ENCODE results near the gene NFATC2. TPM values are rescaled to one million over a fixed set of nuclear protein-coding genes. Genes with fewer than 3 reads are reported as not detected.
A peak's percentile ranks its signal among the peaks of the same experiment; 100 is the strongest.
"Not testable (repeated sequence)": the region's sequence is repeated elsewhere in the genome, so short reads cannot be mapped to it uniquely, and the experiment has no call there.

Gene NFATC2
- total and polyA plus RNA-seq, 12 donors: 0.43 to 5.7 (median 3.3) TPM

- TF ChIP-seq CTCF (IDR thresholded peaks at IDR 0.05): no peak
- H3K27me3 ChIP-seq: no peaks in the 10 kb centered on the region
- no peak for ATAC-seq
- H3K9me3 ChIP-seq: no peaks in the 10 kb centered on the region
- intact Hi-C loops (cut with DNase I): loop anchor here in 1 of 10 donors (5.0 kb wide), 1 partner anchor 74 kb away; no protein-coding TSS in a partner anchor
- H3K4me3 ChIP-seq: no peak overlapping the region
- DNase-seq: no peak
- H3K27ac ChIP-seq: peak overlapping the region in 2 of 10 donors; percentile 21 to 50
- WGBS, 2 donors: 81 to 85% methylated on average over 8 of the region's 8 CpGs
- peaks cover 0 to 16% (median 13%) of the 10 kb centered on the region in 9 donors for H3K4me1 ChIP-seq
- peaks cover 0 to 11% (median 0%) of the 10 kb centered on the region in 9 donors for H3K36me3 ChIP-seq
These were observed 79.0 kb downstream of the NFATC2 start for GRCh38 chr20:51463560-51463959.

- H3K27ac ChIP-seq: peak overlapping the region in 5 of 10 donors; percentile 17 to 50 (median 25)
- intact Hi-C loops (cut with DNase I): loop anchor here in 1 of 10 donors (5.0 kb wide), 1 partner anchor 75 kb away; no protein-coding TSS in a partner anchor
- WGBS, 2 donors: 50 to 53% methylated on average over 12 of the region's 12 CpGs
These were observed 79.8 kb downstream of the NFATC2 start for GRCh38 chr20:51462566-51463276.

GRCh38 chr20:51461846-51462245 lies 80.7 kb downstream of the NFATC2 start:
- peaks cover 0 to 25% (median 18%) of the 10 kb centered on the region in 9 donors for H3K4me1 ChIP-seq
- H3K27ac ChIP-seq, DNase-seq, H3K4me3 ChIP-seq, H3K9me3 ChIP-seq, H3K27me3 ChIP-seq, ATAC-seq: not testable (repeated sequence)
- 95 to 96% methylated on average over 5 of the region's 5 CpGs for WGBS, 2 donors
- H3K36me3 ChIP-seq: peaks cover 0 to 11% (median 0%) of the 10 kb centered on the region in 9 donors
- intact Hi-C loops (cut with DNase I): loop anchor here in 1 of 10 donors (5.0 kb wide), 1 partner anchor 75 kb away; no protein-coding TSS in a partner anchor

More at GRCh38 chr20:51462566-51463276, 79.8 kb downstream of the NFATC2 start:
- no peaks in the 10 kb centered on the region for H3K27me3 ChIP-seq
- H3K4me1 ChIP-seq: peaks cover 0 to 16% (median 13%) of the 10 kb centered on the region in 9 donors
- no peak for TF ChIP-seq CTCF (IDR thresholded peaks at IDR 0.05)
- ATAC-seq: peak; percentile 88 to 98 (median 92)
- peak; percentile 84 to 85 for DNase-seq
- H3K4me3 ChIP-seq: no peak overlapping the region
- peaks cover 0 to 11% (median 0%) of the 10 kb centered on the region in 9 donors for H3K36me3 ChIP-seq
- no peaks in the 10 kb centered on the region for H3K9me3 ChIP-seq

- peaks cover 0 to 8% (median 0%) of the 10 kb centered on the region in 9 donors for H3K36me3 ChIP-seq
- H3K4me3 ChIP-seq: no peak overlapping the region
- H3K27ac ChIP-seq: no peak overlapping the region
- DNase-seq (no peak), ATAC-seq (no peak)
- WGBS, 2 donors: 97 to 98% methylated on average over 8 of the region's 8 CpGs
- no peaks in the 10 kb centered on the region for H3K9me3 ChIP-seq
- TF ChIP-seq CTCF (IDR thresholded peaks at IDR 0.05): no peak
- intact Hi-C loops (cut with DNase I): loop anchor here in 1 of 10 donors (5.0 kb wide), 1 partner anchor 76 kb away; no protein-coding TSS in a partner anchor
- H3K27me3 ChIP-seq: no peaks in the 10 kb centered on the region
- H3K4me1 ChIP-seq: peaks cover under 1 to 30% (median 21%) of the 10 kb centered on the region in 9 donors
These were observed 81.2 kb downstream of the NFATC2 start for GRCh38 chr20:51461306-51461705.

Measured in heart right ventricle (tissue), 16 donors.